HCT116 (cell line): Measurements from ENCODE around the gene STRA8. TPM values are rescaled to one million over a fixed set of nuclear protein-coding genes. Genes with fewer than 3 reads are reported as not detected.

Experiments
- ATAC-seq: fragments of 200-7000 bp; cut with Tn5 transposase; 2 replicates; pipeline ENCODE4 v1.9.1; 2020; ENCODE audit warnings: mild to moderate bottlenecking, moderate library complexity
- BruUV-seq: library from RNA; stranded (reverse); fragments of 400-500 nt; replicated peaks from 2 replicates; lab custom pipeline; 2021; lab: Mats Ljungman, UMichigan
- CTCF ChIA-PET: fragments of 300-600 bp; sonication (Branson Sonifier 250); formaldehyde crosslinking; loops from one replicate; lab custom pipeline; 2021; ENCODE audit warnings: antibody characterized with exemption; lab: Charles Lee
- POLR2A ChIA-PET: fragments of 300-600, 350-600 bp; sonication (Branson Sonifier 250); formaldehyde crosslinking; loops from one replicate; lab custom pipeline; 2021; ENCODE audit warnings: antibody characterized with exemption; lab: Charles Lee
- RAD21 ChIA-PET, 2 experiments: fragments of 300-600 bp; sonication (Branson Sonifier 250); formaldehyde crosslinking; loops; one replicate each; lab custom pipeline; 2023; ENCODE audit warnings: low total read pairs in 2 of 2; ENCODE audit not compliant: uncharacterized antibody in 2 of 2, unreplicated experiment in 2 of 2, low non-redundant PET in 1 of 2; lab: Charles Lee
- DNase-seq: peaks from one replicate; pipeline ENCODE4 v3.0.0-alpha.2; 2010; ENCODE audit warnings: low read depth, low spot score
- H2AFZ ChIP-seq: fragments of 200-600 bp; shearing (Covaris generic), sonication (generic); 2 replicates; pipeline ENCODE4 v1.6.1; 2017; ENCODE audit warnings: low read depth, mixed run types, mixed read lengths, antibody characterized with exemption, low read length; ENCODE audit not compliant: poor library complexity, severe bottlenecking
- H3K27ac ChIP-seq: 2 replicates; pipeline ENCODE4 v1.5.1; 2012; ENCODE audit warnings: low read depth, low read length
- H3K27me3 ChIP-seq: fragments of 200-600 bp; sonication (generic); 2 replicates; pipeline ENCODE4 v1.6.1; 2016; ENCODE audit warnings: mixed run types, low read length, mixed read lengths; ENCODE audit not compliant: insufficient read depth
- H3K36me3 ChIP-seq, 2 experiments: fragments of 200-500 bp in 1 of 2; fragments of 200-600 bp in 1 of 2; sonication (Bioruptor generic) in 1 of 2; sonication (generic) in 1 of 2; 2 replicates each; pipeline versions ENCODE4 v1.5.1 to v1.6.1; 2014 to 2016; ENCODE audit warnings: low read length in 2 of 2, inconsistent platforms in 1 of 2, mixed read lengths in 1 of 2, mixed run types in 1 of 2; ENCODE audit not compliant: insufficient read depth in 2 of 2, control insufficient read depth in 1 of 2
- H3K4me1 ChIP-seq, 2 experiments: fragments of 200-600 bp in 1 of 2; sonication (generic) in 1 of 2; 2 replicates each; pipeline versions ENCODE4 v1.5.1 to v1.6.1; 2012 to 2017; ENCODE audit warnings: low read length in 2 of 2, inconsistent platforms in 1 of 2, mild to moderate bottlenecking in 1 of 2, mixed read lengths in 1 of 2, mixed run types in 1 of 2, moderate library complexity in 1 of 2; ENCODE audit not compliant: insufficient read depth in 2 of 2, control insufficient read depth in 1 of 2
- H3K4me2 ChIP-seq: fragments of 200-600 bp; sonication (generic); 2 replicates; pipeline ENCODE4 v1.6.1; 2017; ENCODE audit warnings: mixed run types, low read length, mixed read lengths
- H3K4me3 ChIP-seq, 2 experiments: fragments of 200-600 bp in 1 of 2; sonication (generic) in 1 of 2; replicated peaks in 1 of 2; 2 replicates each; pipeline ENCODE4 v1.5.1; 2011 to 2016; ENCODE audit warnings: low read length in 2 of 2, control low read depth in 1 of 2, low read depth in 1 of 2, mild to moderate bottlenecking in 1 of 2, mixed read lengths in 1 of 2, mixed run types in 1 of 2
- H3K79me2 ChIP-seq: fragments of 200-600 bp; sonication (generic); 2 replicates; pipeline ENCODE4 v1.6.1; 2017; ENCODE audit warnings: mild to moderate bottlenecking, mixed run types, low read length, moderate library complexity, mixed read lengths; ENCODE audit not compliant: insufficient read depth
- H3K9ac ChIP-seq: fragments of 200-600 bp; sonication (generic); 2 replicates; pipeline ENCODE4 v1.6.1; 2016; ENCODE audit warnings: low read length, mixed read lengths
- H3K9me2 ChIP-seq: fragments of 200-600 bp; sonication (generic), shearing (Covaris generic); 2 replicates; pipeline ENCODE4 v1.6.1; 2017; ENCODE audit warnings: mixed run types, mild to moderate bottlenecking, moderate library complexity; ENCODE audit not compliant: insufficient read depth
- H3K9me3 ChIP-seq, 2 experiments: fragments of 200-500 bp in 1 of 2; fragments of 200-600 bp in 1 of 2; sonication (Bioruptor generic) in 1 of 2; sonication (generic) in 1 of 2; 2 replicates each; pipeline ENCODE4 v1.6.1; 2014 to 2017; ENCODE audit warnings: low read length in 2 of 2, mixed read lengths in 2 of 2, inconsistent platforms in 1 of 2, low read depth in 1 of 2, mild to moderate bottlenecking in 1 of 2, mixed run types in 1 of 2, moderate library complexity in 1 of 2; ENCODE audit not compliant: control insufficient read depth in 1 of 2, insufficient read depth in 1 of 2
- H4K20me1 ChIP-seq: fragments of 200-600 bp; sonication (generic), shearing (Covaris generic); 2 replicates; pipeline ENCODE4 v1.6.1; 2017; ENCODE audit warnings: mixed run types, mild to moderate bottlenecking, moderate library complexity; ENCODE audit not compliant: insufficient read depth
- ATF3 ChIP-seq: IDR thresholded peaks from 2 replicates; pipeline ENCODE4 v1.6.1; 2012
- EGR1 ChIP-seq: IDR thresholded peaks from 2 replicates; pipeline ENCODE4 v1.6.1; 2012; ENCODE audit warnings: low read depth
- ELF1 ChIP-seq: IDR thresholded peaks from 2 replicates; pipeline ENCODE4 v1.6.1; 2012; ENCODE audit warnings: low read depth, borderline replicate concordance
- FOSL1 ChIP-seq: IDR thresholded peaks from 2 replicates; pipeline ENCODE4 v1.6.1; 2012; ENCODE audit warnings: low read depth
- REST ChIP-seq: IDR thresholded peaks from 2 replicates; pipeline ENCODE4 v1.6.1; 2012; ENCODE audit warnings: low read depth
- TCF7L2 ChIP-seq: IDR thresholded peaks from 2 replicates; pipeline ENCODE4 v1.7.0; 2011; ENCODE audit warnings: borderline replicate concordance, inconsistent platforms; ENCODE audit not compliant: insufficient read depth, insufficient read length; ENCODE audit errors: extremely low read depth
- ZNF274 ChIP-seq: fragments of 200-500 bp; sonication (Bioruptor generic); IDR thresholded peaks from 2 replicates; pipeline ENCODE4 v1.6.1; 2014; ENCODE audit warnings: mild to moderate bottlenecking, low read depth, low read length, inconsistent platforms
- intact Hi-C: fragments of 100-400 bp; cut with micrococcal nuclease; formaldehyde crosslinking; loops from 2 replicates; pipeline ENCODE4 v1.10.0; 2022
- total RNA-seq: library from RNA; stranded (reverse); gene quantifications from one replicate; pipeline ENCODE4 v1.2.1, GENCODE V29; 2021; ENCODE audit not compliant: unreplicated experiment

STRA8 gene
- total RNA-seq, 1 experiment from 2014 or later = not detected

- DNase-seq (no peak), ATAC-seq (no peak)
- Histone ChIP-seq H3K4me3 (no peak overlapping the region), H3K4me1 (peaks cover 9 to 18% of the 10 kb centered on the region in 2 experiments), H2AFZ (no peak overlapping the region), H3K79me2 (no peaks in the 10 kb centered on the region), H3K9me2 (no peaks in the 10 kb centered on the region), H3K36me3 (no peaks in the 10 kb centered on the region), H3K4me2 (no peak overlapping the region), H3K9ac (no peak overlapping the region), H3K27ac (no peak overlapping the region), H3K27me3 (no peaks in the 10 kb centered on the region), H3K9me3 (no peaks in the 10 kb centered on the region), H4K20me1 (no peaks in the 10 kb centered on the region)
- RAD21 ChIA-PET = no interaction called here
- no TSS peak for BruUV-seq
- CTCF ChIA-PET = no interaction called here
- intact Hi-C loops = no loop called here
- POLR2A ChIA-PET = no interaction called here
- TF ChIP-seq TCF7L2 (no peak), REST (no peak), ATF3 (no peak), FOSL1 (no peak), ELF1 (no peak), EGR1 (no peak), ZNF274 (no peak)
These were observed 18.1 kb downstream of the STRA8 start for GRCh38 chr7:135251496-135252391.
